ENCODE data around the gene ADH6.

ADH6 gene

DNA sequence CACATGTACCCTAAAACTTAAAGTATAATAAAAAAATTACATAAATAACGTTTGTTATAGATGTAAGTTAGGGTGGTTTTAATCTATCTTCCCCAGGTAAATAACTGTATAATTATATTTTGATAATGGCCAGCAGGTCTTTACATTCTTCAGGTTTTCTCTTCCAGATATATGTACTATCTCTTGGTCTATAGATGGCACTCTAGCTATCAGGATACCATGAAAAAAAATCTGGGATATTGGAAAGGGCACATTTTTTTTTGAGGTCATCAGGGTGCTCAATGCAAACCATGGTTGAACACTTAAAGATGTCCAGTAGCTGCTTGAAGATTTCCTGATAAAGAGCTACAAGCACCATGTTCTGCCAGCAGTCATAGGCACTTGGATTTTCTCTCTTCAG lies 59.3 kb downstream of the ADH6 start:
- H3K79me2 ChIP-seq (ENCODE audit: control insufficient read depth, insufficient read depth, low read length, unreplicated experiment) = no peaks in the 10 kb centered on the region
- no peak overlapping the region for H3K4me3 ChIP-seq (ENCODE audit: low read depth, low read length)
- H3K36me3 ChIP-seq (ENCODE audit: insufficient read depth, low read length) = no peaks in the 10 kb centered on the region
- no peak overlapping the region for H2AFZ ChIP-seq (ENCODE audit: low read length, unreplicated experiment)
- H3K27me3 ChIP-seq (ENCODE audit: insufficient read depth, low read length) = no peaks in the 10 kb centered on the region
- no peak overlapping the region for H3K27ac ChIP-seq (ENCODE audit: low read depth, low read length)
- no peaks in the 10 kb centered on the region for H3K4me1 ChIP-seq (ENCODE audit: control insufficient read depth, insufficient read depth, low read length, unreplicated experiment)

DNA sequence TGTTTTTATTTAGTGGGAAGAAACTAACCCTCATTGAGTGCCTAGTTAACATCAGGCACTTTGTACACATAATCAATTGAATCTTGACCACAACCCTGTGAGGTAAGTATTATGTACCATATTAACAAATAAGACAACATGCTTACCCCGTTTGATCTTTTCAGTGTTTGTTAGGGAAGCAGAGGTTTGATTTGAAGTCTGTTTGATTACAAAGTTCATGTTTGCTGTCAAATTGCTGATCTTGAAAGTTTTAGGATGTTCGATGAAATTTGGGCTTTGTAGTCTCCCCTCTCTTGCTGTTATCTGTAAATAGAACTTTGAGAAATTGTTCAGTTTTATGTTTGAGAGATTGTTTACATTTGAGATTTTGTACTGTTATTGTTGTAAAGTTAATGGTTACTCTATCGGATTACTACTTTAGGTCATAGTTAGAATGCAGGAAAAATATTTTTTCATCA lies 61.5 kb downstream of the ADH6 start:
- H3K79me2 ChIP-seq (ENCODE audit: control insufficient read depth, insufficient read depth, low read length, unreplicated experiment) = no peaks in the 10 kb centered on the region
- H3K36me3 ChIP-seq (ENCODE audit: insufficient read depth, low read length) = no peaks in the 10 kb centered on the region
- H3K27ac ChIP-seq (ENCODE audit: low read depth, low read length) = no peak overlapping the region
- H3K4me1 ChIP-seq (ENCODE audit: control insufficient read depth, insufficient read depth, low read length, unreplicated experiment) = no peaks in the 10 kb centered on the region
- H3K27me3 ChIP-seq (ENCODE audit: insufficient read depth, low read length) = no peaks in the 10 kb centered on the region
- no peak overlapping the region for H2AFZ ChIP-seq (ENCODE audit: low read length, unreplicated experiment)
- no peak overlapping the region for H3K4me3 ChIP-seq (ENCODE audit: low read depth, low read length)

DNA sequence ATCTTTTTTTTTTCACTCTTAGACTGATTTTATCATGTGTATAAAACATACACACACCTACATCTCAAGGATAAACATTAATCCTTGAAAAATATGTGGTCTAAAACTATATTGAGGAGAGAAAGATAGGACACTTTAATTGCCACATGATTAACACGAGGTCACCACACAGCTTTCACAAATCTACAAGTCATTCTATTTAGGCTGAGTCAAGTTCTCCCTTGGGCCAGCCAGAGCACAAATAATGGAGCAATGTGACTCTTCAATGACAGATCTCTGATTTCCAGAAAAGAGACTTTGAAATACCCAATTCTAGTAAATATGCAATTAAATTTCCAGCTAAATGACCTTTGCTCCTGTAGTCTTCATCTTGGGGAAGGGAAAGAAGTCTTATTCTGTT lies 62.1 kb downstream of the ADH6 start:
- Histone ChIP-seq H3K27me3 (ENCODE audit: insufficient read depth, low read length) (no peaks in the 10 kb centered on the region), H3K4me3 (ENCODE audit: low read depth, low read length) (no peak overlapping the region), H3K4me1 (ENCODE audit: control insufficient read depth, insufficient read depth, low read length, unreplicated experiment) (no peaks in the 10 kb centered on the region), H3K27ac (ENCODE audit: low read depth, low read length) (no peak overlapping the region), H2AFZ (ENCODE audit: low read length, unreplicated experiment) (no peak overlapping the region), H3K36me3 (ENCODE audit: insufficient read depth, low read length) (no peaks in the 10 kb centered on the region), H3K79me2 (ENCODE audit: control insufficient read depth, insufficient read depth, low read length, unreplicated experiment) (no peaks in the 10 kb centered on the region)

DNA sequence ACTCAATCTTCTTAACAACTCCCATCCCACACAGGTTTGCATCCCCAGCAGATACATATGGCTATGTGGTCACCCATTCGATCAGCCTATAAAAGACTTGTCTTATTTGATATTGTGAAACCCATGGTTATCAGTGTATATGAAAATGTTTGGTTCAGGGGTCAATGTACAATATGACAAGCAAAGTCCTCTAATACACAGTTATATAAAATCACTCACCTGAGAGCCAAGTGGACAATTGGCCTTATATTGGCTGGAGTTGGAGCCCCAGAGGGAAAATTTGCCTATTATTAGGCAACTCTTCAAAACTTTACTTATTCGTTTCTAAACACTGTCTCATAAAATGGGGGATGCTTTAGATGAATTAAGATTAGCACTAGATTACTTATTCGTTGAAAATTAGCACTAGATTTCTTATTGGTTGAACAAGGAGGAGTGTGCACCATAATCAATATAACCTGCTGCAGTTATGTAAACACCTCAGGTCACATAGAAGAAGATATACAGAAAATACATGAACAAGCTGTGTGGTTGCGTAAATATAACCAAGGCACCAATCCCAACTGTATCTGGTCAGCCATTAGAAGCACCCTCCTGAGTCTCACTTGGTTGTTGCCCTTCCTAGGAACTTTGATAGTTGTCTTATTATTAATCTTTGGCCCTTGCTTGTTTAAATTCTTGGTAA lies 64.2 kb downstream of the ADH6 start:
- no peaks in the 10 kb centered on the region for H3K79me2 ChIP-seq (ENCODE audit: control insufficient read depth, insufficient read depth, low read length, unreplicated experiment)
- H3K27me3 ChIP-seq (ENCODE audit: insufficient read depth, low read length) = no peaks in the 10 kb centered on the region
- no peak overlapping the region for H3K27ac ChIP-seq (ENCODE audit: low read depth, low read length)
- 0 out of 2 replicates have a peak, but pooled peaks cover 4% of the 10 kb centered on the region for H3K36me3 ChIP-seq (ENCODE audit: insufficient read depth, low read length)
- H2AFZ ChIP-seq (ENCODE audit: low read length, unreplicated experiment) = no peak overlapping the region
- H3K4me1 ChIP-seq (ENCODE audit: control insufficient read depth, insufficient read depth, low read length, unreplicated experiment) = no peaks in the 10 kb centered on the region
- H3K4me3 ChIP-seq (ENCODE audit: low read depth, low read length) = no peak overlapping the region

Measured in ACC112 (cell line).